ENCODE data around the gene NLRC3. TPM values are rescaled to one million over a fixed set of nuclear protein-coding genes. Genes with fewer than 3 reads are reported as not detected.

NLRC3 gene
- total RNA-seq, 1 experiment from 2014 or later = 0.15 TPM

DNA sequence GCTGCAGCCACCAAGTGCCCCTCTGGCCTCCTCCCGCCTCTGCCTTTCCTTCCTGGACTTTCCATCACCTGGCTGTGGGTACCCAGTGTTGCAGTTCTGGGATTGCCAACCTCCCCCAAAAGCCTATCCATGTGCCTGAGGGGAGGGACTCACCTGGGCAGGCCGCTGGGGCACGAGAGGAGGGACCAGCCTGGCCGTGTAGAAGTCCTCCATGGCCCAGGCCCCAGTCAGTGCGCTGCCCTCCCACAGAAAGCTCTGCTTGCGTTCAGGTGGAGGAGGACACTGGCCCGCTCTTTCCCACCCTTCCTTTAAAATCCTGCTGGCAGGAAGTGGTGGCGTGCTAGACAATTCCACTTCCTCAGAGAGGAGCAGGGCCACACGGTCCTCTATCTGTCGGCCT is 20.0 kb upstream of the NLRC3 start:
- BruUV-seq (replicated peaks) = no TSS peak
- ChIA-PET RAD21 (ENCODE audit: low non-redundant PET in 1 of 2, low total read pairs in 2 of 2, uncharacterized antibody in 2 of 2, unreplicated experiment in 2 of 2) (no interaction called here), POLR2A (no interaction called here), CTCF (no interaction called here)
- Histone ChIP-seq H3K4me2 (ENCODE audit: low read length) (no peak overlapping the region), H3K27ac (ENCODE audit: low read depth, low read length) (no peak overlapping the region), H2AFZ (ENCODE audit: low read depth, low read length, poor library complexity, severe bottlenecking) (no peak overlapping the region), H3K79me2 (ENCODE audit: insufficient read depth, low read length) (no peaks in the 10 kb centered on the region), H3K9me3 (ENCODE audit: control insufficient read depth in 1 of 2, insufficient read depth in 1 of 2, low read depth in 1 of 2, low read length in 2 of 2) (peaks cover 0 to 7% of the 10 kb centered on the region in 2 experiments; a peak in 1 of 4 replicates), H3K4me3 (replicated peaks in 1 of 2; ENCODE audit: low read depth in 1 of 2, low read length in 2 of 2) (no peak overlapping the region), H3K4me1 (ENCODE audit: control insufficient read depth in 1 of 2, insufficient read depth in 2 of 2, low read length in 2 of 2) (no peaks in the 10 kb centered on the region), H3K36me3 (ENCODE audit: control insufficient read depth in 1 of 2, insufficient read depth in 2 of 2, low read length in 2 of 2) (peaks cover 0 to 27% of the 10 kb centered on the region in 2 experiments; a peak in 1 of 4 replicates), H3K27me3 (ENCODE audit: insufficient read depth, low read length) (no peaks in the 10 kb centered on the region), H3K9me2 (ENCODE audit: insufficient read depth) (no peaks in the 10 kb centered on the region), H3K9ac (ENCODE audit: low read length) (no peak overlapping the region), H4K20me1 (ENCODE audit: insufficient read depth) (no peaks in the 10 kb centered on the region)
- intact Hi-C loops (cut with micrococcal nuclease) = no loop called here
- ATAC-seq (no peak), DNase-seq (ENCODE audit: low read depth, low spot score) (no peak)
- TF ChIP-seq RAD21 (IDR thresholded peaks at IDR 0.05; ENCODE audit: low read depth) (no peak), SP1 (IDR thresholded peaks at IDR 0.05; ENCODE audit: low read depth) (no peak), ZNF274 (IDR thresholded peaks at IDR 0.05; ENCODE audit: low read depth, low read length) (no peak), TCF7L2 (IDR thresholded peaks at IDR 0.05; ENCODE audit: borderline replicate concordance, extremely low read depth, insufficient read depth, insufficient read length) (no peak), SRF (IDR thresholded peaks at IDR 0.05; ENCODE audit: low read depth) (no peak), CEBPB (IDR thresholded peaks at IDR 0.05; ENCODE audit: low read depth) (no peak), FOSL1 (IDR thresholded peaks at IDR 0.05; ENCODE audit: low read depth) (no peak), JUND (IDR thresholded peaks at IDR 0.05) (no peak), EGR1 (IDR thresholded peaks at IDR 0.05; ENCODE audit: low read depth) (no peak), SIN3A (IDR thresholded peaks at IDR 0.05; ENCODE audit: low read depth) (no peak), EZH2 (IDR thresholded peaks at IDR 0.05) (no peak), POLR2A (IDR thresholded peaks at IDR 0.05; ENCODE audit: borderline replicate concordance, extremely low read depth, insufficient read depth, insufficient read length) (no peak)
- TF ChIP-seq, protein P1, sequence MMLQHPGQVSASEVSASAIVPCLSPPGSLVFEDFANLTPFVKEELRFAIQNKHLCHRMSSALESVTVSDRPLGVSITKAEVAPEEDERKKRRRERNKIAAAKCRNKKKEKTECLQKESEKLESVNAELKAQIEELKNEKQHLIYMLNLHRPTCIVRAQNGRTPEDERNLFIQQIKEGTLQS (IDR thresholded peaks at IDR 0.05) = no peak
- TF ChIP-seq, protein P2, sequence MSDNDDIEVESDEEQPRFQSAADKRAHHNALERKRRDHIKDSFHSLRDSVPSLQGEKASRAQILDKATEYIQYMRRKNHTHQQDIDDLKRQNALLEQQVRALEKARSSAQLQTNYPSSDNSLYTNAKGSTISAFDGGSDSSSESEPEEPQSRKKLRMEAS (IDR thresholded peaks at IDR 0.05) = no peak
- TF ChIP-seq, protein P3, sequence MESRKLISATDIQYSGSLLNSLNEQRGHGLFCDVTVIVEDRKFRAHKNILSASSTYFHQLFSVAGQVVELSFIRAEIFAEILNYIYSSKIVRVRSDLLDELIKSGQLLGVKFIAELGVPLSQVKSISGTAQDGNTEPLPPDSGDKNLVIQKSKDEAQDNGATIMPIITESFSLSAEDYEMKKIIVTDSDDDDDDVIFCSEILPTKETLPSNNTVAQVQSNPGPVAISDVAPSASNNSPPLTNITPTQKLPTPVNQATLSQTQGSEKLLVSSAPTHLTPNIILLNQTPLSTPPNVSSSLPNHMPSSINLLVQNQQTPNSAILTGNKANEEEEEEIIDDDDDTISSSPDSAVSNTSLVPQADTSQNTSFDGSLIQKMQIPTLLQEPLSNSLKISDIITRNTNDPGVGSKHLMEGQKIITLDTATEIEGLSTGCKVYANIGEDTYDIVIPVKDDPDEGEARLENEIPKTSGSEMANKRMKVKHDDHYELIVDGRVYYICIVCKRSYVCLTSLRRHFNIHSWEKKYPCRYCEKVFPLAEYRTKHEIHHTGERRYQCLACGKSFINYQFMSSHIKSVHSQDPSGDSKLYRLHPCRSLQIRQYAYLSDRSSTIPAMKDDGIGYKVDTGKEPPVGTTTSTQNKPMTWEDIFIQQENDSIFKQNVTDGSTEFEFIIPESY (IDR thresholded peaks at IDR 0.05; ENCODE audit: extremely low read depth, insufficient replicate concordance, low read length) = no peak
- TF ChIP-seq, protein P4, sequence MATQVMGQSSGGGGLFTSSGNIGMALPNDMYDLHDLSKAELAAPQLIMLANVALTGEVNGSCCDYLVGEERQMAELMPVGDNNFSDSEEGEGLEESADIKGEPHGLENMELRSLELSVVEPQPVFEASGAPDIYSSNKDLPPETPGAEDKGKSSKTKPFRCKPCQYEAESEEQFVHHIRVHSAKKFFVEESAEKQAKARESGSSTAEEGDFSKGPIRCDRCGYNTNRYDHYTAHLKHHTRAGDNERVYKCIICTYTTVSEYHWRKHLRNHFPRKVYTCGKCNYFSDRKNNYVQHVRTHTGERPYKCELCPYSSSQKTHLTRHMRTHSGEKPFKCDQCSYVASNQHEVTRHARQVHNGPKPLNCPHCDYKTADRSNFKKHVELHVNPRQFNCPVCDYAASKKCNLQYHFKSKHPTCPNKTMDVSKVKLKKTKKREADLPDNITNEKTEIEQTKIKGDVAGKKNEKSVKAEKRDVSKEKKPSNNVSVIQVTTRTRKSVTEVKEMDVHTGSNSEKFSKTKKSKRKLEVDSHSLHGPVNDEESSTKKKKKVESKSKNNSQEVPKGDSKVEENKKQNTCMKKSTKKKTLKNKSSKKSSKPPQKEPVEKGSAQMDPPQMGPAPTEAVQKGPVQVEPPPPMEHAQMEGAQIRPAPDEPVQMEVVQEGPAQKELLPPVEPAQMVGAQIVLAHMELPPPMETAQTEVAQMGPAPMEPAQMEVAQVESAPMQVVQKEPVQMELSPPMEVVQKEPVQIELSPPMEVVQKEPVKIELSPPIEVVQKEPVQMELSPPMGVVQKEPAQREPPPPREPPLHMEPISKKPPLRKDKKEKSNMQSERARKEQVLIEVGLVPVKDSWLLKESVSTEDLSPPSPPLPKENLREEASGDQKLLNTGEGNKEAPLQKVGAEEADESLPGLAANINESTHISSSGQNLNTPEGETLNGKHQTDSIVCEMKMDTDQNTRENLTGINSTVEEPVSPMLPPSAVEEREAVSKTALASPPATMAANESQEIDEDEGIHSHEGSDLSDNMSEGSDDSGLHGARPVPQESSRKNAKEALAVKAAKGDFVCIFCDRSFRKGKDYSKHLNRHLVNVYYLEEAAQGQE (IDR thresholded peaks at IDR 0.05; ENCODE audit: low read depth) = no peak
- TF ChIP-seq, protein P5, sequence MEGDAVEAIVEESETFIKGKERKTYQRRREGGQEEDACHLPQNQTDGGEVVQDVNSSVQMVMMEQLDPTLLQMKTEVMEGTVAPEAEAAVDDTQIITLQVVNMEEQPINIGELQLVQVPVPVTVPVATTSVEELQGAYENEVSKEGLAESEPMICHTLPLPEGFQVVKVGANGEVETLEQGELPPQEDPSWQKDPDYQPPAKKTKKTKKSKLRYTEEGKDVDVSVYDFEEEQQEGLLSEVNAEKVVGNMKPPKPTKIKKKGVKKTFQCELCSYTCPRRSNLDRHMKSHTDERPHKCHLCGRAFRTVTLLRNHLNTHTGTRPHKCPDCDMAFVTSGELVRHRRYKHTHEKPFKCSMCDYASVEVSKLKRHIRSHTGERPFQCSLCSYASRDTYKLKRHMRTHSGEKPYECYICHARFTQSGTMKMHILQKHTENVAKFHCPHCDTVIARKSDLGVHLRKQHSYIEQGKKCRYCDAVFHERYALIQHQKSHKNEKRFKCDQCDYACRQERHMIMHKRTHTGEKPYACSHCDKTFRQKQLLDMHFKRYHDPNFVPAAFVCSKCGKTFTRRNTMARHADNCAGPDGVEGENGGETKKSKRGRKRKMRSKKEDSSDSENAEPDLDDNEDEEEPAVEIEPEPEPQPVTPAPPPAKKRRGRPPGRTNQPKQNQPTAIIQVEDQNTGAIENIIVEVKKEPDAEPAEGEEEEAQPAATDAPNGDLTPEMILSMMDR (IDR thresholded peaks at IDR 0.05 in 2 of 3, conservative IDR thresholded peaks at IDR 0.05 in 1 of 3; ENCODE audit: borderline replicate concordance in 1 of 3, insufficient read depth in 1 of 3, low read depth in 2 of 3, low read length in 2 of 3) = no peak
